Thymus (tissue), 11 donors: Measurements from ENCODE around the gene KCNAB2. TPM values are rescaled to one million over a fixed set of nuclear protein-coding genes. Genes with fewer than 3 reads are reported as not detected.
"Not testable (repeated sequence)": the region's sequence is repeated elsewhere in the genome, so short reads cannot be mapped to it uniquely, and the experiment has no call there.

Experiments
- DNase-seq, 9 donors: peaks; one replicate each; pipeline ENCODE4 v3.0.0-alpha.2; 2013; ENCODE audit warnings: low spot score in 9 of 9, low read depth in 6 of 9, missing footprints in 1 of 9
- H3K27ac ChIP-seq, 2 donors: one replicate each; pipeline ENCODE4 v1.5.1; 2013; ENCODE audit warnings: control low read depth in 1 of 2, low read depth in 1 of 2, low read length in 1 of 2, mild to moderate bottlenecking in 1 of 2, moderate library complexity in 1 of 2
- H3K27me3 ChIP-seq, 2 donors: one replicate each; pipeline ENCODE4 v1.5.1; 2013; ENCODE audit warnings: low read length in 1 of 2; ENCODE audit not compliant: control insufficient read depth in 2 of 2, insufficient read depth in 1 of 2
- H3K36me3 ChIP-seq, 2 donors: one replicate each; pipeline ENCODE4 v1.5.1; 2013; ENCODE audit warnings: low read length in 1 of 2, mild to moderate bottlenecking in 1 of 2, moderate library complexity in 1 of 2; ENCODE audit not compliant: control insufficient read depth in 2 of 2, insufficient read depth in 2 of 2
- H3K4me1 ChIP-seq, 2 donors: one replicate each; pipeline ENCODE4 v1.5.1; 2013; ENCODE audit warnings: low read length in 2 of 2; ENCODE audit not compliant: control insufficient read depth in 2 of 2, insufficient read depth in 2 of 2
- H3K4me3 ChIP-seq, 2 donors: one replicate each; pipeline ENCODE4 v1.5.1; 2013; ENCODE audit warnings: low read length in 2 of 2, control low read depth in 1 of 2, mild to moderate bottlenecking in 1 of 2
- H3K9me3 ChIP-seq, 2 donors: one replicate each; pipeline ENCODE4 v1.5.1; 2013; ENCODE audit warnings: low read length in 1 of 2, mild to moderate bottlenecking in 1 of 2; ENCODE audit not compliant: control insufficient read depth in 2 of 2, insufficient read depth in 1 of 2
- WGBS: extraction: QIAGEN DNeasy Blood & Tissue Kit; methylation state at CpG from one replicate; pipeline ENCODE4 v1.1.7; 2013; 5-methylcytosine and 5-hydroxymethylcytosine counted together
- polyA plus RNA-seq: library from polyadenylated mRNA; stranded (reverse); fragments of 200-250 nt; gene quantifications from one replicate; pipeline ENCODE4 v1.2.3, GENCODE V29; 2013
- total RNA-seq: library from RNA; stranded (reverse); fragments of 120-200 nt; gene quantifications from one replicate; pipeline ENCODE4 v1.2.4, GENCODE V29; 2013
- donor health status: healthy.

The KCNAB2 gene
- total and polyA plus RNA-seq, 2 donors: 19.0 to 40.1 TPM

GRCh38 chr1:6069573-6069972 lies 23.9 kb downstream of the KCNAB2 start:
- 95% methylated on average over 14 of the region's 14 CpGs for WGBS
- H3K27me3 ChIP-seq: no peaks in the 10 kb centered on the region
- DNase-seq: no peak
- H3K9me3 ChIP-seq: no peaks in the 10 kb centered on the region
- peaks cover 3 to 20% of the 10 kb centered on the region in 2 donors for H3K36me3 ChIP-seq
- no peak overlapping the region for H3K4me3 ChIP-seq
- H3K4me1 ChIP-seq: no peaks in the 10 kb centered on the region
- H3K27ac ChIP-seq: no peak overlapping the region

- Histone ChIP-seq H3K4me3 (no peak overlapping the region), H3K36me3 (peaks cover 3 to 16% of the 10 kb centered on the region in 2 donors)
Observed at GRCh38 chr1:6070450-6070974, 24.8 kb downstream of the KCNAB2 start.

GRCh38 chr1:6071219-6071618 lies 25.5 kb downstream of the KCNAB2 start:
- Histone ChIP-seq H3K27ac (no peak overlapping the region), H3K4me1 (no peaks in the 10 kb centered on the region), H3K27me3 (no peaks in the 10 kb centered on the region), H3K9me3 (no peaks in the 10 kb centered on the region), H3K4me3 (no peak overlapping the region), H3K36me3 (peaks cover 3 to 13% of the 10 kb centered on the region in 2 donors)
- no peak for DNase-seq
- WGBS: 98% methylated on average over 13 of the region's 13 CpGs

More at GRCh38 chr1:6070450-6070974, 24.8 kb downstream of the KCNAB2 start:
- Histone ChIP-seq H3K4me1 (no peaks in the 10 kb centered on the region), H3K27ac (no peak overlapping the region), H3K9me3 (no peaks in the 10 kb centered on the region), H3K27me3 (no peaks in the 10 kb centered on the region)
- 97% methylated on average over 9 of the region's 9 CpGs for WGBS
- no peak for DNase-seq

GRCh38 chr1:6072774-6073479 lies 27.2 kb downstream of the KCNAB2 start:
- no peaks in the 10 kb centered on the region for H3K4me1 ChIP-seq
- no peak overlapping the region for H3K4me3 ChIP-seq
- no peak for DNase-seq
- H3K27ac ChIP-seq: no peak overlapping the region
- 94% methylated on average over 17 of the region's 17 CpGs for WGBS
- H3K36me3 ChIP-seq: peaks cover 3 to 13% of the 10 kb centered on the region in 2 donors
- no peaks in the 10 kb centered on the region for H3K9me3 ChIP-seq
- no peaks in the 10 kb centered on the region for H3K27me3 ChIP-seq

GRCh38 chr1:6073480-6074053 lies 27.9 kb downstream of the KCNAB2 start:
- DNase-seq: no peak
- WGBS: 95% methylated on average over 15 of the region's 15 CpGs
- Histone ChIP-seq H3K27me3 (no peaks in the 10 kb centered on the region), H3K27ac (no peak overlapping the region), H3K36me3 (peaks cover 3 to 15% of the 10 kb centered on the region in 2 donors), H3K9me3 (no peaks in the 10 kb centered on the region), H3K4me1 (no peaks in the 10 kb centered on the region), H3K4me3 (no peak overlapping the region)

GRCh38 chr1:6074192-6074901 lies 28.7 kb downstream of the KCNAB2 start:
- no peak overlapping the region for H3K4me3 ChIP-seq
- H3K9me3 ChIP-seq: no peaks in the 10 kb centered on the region
- 91% methylated on average over 21 of the region's 21 CpGs for WGBS
- DNase-seq: no peak
- H3K36me3 ChIP-seq: peaks cover 3 to 18% of the 10 kb centered on the region in 2 donors
- no peaks in the 10 kb centered on the region for H3K27me3 ChIP-seq
- no peaks in the 10 kb centered on the region for H3K4me1 ChIP-seq
- no peak overlapping the region for H3K27ac ChIP-seq

GRCh38 chr1:6075748-6076147 lies 30.1 kb downstream of the KCNAB2 start:
- Histone ChIP-seq H3K27me3 (no peaks in the 10 kb centered on the region), H3K9me3 (no peaks in the 10 kb centered on the region), H3K4me3 (no peak overlapping the region), H3K36me3 (peaks cover 3 to 19% of the 10 kb centered on the region in 2 donors), H3K4me1 (no peaks in the 10 kb centered on the region), H3K27ac (no peak overlapping the region)
- WGBS: 98% methylated on average over 3 of the region's 3 CpGs
- DNase-seq: no peak

GRCh38 chr1:6077061-6077460 lies 31.4 kb downstream of the KCNAB2 start:
- DNase-seq, H3K9me3 ChIP-seq, H3K4me3 ChIP-seq, H3K27me3 ChIP-seq, H3K4me1 ChIP-seq, H3K27ac ChIP-seq: not testable (repeated sequence)
- 98% methylated on average over 8 of the region's 8 CpGs for WGBS
- peaks cover 3 to 30% of the 10 kb centered on the region in 2 donors for H3K36me3 ChIP-seq

- H3K4me3 ChIP-seq: no peak overlapping the region
- H3K4me1 ChIP-seq: no peaks in the 10 kb centered on the region
- peaks cover 3 to 35% of the 10 kb centered on the region in 2 donors for H3K36me3 ChIP-seq
- DNase-seq: no peak
- no peaks in the 10 kb centered on the region for H3K27me3 ChIP-seq
- H3K9me3 ChIP-seq: no peaks in the 10 kb centered on the region
- no peak overlapping the region for H3K27ac ChIP-seq
- 96% methylated on average over 19 of the region's 19 CpGs for WGBS
Observed at GRCh38 chr1:6077506-6077905, 31.8 kb downstream of the KCNAB2 start.
